HG03439 (cell line): Measurements from ENCODE around the gene SRRM4.

Experiments
- ATAC-seq: cut with Tn5 transposase; IDR thresholded peaks from one replicate; pipeline ENCODE4 v1.9.1; 2021; ENCODE audit warnings: mild to moderate bottlenecking, moderate library complexity; ENCODE audit not compliant: unreplicated experiment

SRRM4 gene

DNA sequence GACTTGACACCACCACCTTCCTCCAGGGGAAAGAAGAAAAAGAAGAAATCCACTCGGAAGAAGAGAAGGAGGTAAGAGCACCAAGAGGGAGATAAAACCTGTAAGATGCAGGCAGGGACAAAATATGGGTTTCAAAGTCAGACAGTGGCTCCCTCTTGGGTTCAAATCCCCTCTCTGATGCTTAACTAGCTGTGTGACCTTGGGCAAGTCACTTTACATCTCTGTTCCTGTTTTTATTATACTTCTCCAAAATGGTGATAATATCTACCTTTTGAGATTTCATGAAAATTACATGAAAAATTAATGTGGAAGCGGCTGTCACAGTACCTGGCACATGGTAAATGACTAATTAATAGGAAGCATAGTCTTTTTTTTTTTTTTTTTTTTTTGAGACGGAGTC, 133.0 kb downstream of the SRRM4 start:
- no peak for ATAC-seq

DNA sequence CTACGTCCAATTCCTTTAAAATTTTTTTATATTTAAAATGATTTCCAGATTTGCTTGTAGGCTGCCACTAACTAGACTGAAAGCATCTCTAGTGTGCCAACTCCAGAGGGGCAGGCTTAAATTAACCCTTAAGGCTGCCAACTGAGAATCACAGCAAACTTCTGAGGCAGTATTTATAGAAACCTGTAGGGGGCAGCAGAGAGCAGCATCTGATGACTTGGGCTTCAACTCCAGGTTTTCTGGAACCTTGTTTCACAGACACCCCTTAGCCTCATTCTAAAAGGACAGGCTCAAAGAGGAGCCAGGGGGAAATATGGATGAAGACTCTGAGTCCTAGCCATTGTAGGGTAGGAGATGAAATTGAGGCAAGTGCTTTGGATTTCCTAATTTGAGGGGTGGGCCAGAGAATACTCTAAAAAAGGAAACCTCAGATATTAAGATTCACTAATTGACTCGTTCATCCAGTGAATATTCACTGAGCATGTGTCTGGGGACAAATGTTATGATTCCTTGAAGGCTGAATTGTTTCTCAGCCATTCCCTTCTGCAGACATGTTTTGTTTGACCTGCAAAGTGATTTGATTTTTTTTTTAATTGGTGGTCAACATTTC, 134.1 kb downstream of the SRRM4 start:
- ATAC-seq = no peak

DNA sequence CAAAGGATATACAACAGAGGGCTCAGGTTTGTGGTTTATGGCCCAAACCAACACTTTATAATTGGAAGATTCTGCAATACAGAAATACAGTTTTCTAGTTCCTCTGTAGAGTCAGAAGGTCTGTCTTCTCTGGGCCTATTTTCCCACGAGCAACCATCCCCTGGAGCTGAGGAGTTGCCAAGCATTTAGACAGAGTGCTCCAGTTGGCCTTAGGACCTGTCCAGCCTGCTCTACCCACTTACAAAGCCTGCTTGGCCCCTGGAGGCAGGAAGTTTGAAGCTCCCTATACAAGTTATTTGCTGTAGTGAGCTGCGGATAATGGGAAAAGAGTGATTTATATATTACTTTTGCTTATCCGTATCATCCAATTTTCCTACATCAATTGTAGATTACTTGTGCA, 136.6 kb downstream of the SRRM4 start:
- no peak for ATAC-seq

DNA sequence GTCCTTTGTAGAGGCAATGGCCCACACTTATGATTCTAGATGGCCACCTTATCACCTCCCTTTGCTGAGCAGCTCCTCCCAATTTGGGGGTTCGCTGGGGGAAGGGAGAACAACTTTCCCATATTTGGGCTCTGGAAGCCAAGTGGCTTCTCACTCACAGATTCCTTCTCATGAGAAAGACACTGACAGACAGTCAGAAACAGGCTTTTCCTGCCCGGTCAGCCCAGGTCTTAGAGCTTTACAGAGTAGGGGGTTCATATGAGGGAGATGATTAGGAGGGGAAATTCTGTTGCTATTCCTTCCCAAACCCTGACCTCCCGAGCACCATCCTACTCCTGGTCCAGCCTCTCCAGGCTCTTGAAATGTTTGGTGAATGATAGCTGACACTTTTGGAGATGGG, 137.3 kb downstream of the SRRM4 start:
- no peak for ATAC-seq

DNA sequence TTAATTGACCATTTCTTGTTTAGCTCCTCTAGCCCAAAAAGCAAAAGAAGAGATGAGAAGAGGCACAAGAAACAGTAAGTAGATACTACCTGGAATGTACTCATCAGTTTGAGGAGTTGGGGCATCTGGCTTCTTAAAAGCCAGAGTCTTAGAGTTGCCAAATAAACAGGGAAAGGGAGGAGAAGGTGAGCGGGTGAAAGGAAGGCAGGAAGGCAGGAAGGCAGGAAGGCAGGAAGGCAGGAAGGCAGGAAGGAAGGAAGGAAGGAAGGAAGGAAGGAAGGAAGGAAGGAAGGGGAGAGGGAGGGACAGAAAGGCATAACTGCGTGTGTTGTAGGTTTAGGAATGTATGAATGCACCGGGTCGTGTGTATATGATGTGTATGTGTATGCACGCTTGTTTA, 140.7 kb downstream of the SRRM4 start:
- ATAC-seq = no peak

DNA sequence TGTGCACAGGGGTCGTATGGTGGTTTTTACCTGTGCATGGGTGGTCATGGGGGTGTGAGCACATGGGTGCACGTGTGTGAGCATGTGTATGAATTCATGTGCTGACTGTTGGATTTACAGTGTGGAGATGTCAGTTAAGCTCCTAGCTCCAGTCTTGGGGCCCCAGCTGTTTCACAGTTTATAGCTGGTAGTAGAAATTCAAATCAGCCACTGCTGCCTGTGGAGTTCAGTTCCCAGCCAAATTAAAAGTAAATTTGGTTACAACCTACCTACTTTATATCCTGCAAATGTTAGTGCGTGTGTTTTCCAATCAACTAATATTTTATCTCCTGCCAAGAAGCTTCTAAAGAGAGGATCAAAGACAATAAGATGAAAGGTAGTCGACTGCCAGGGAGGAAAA, 141.4 kb downstream of the SRRM4 start:
- no peak for ATAC-seq

DNA sequence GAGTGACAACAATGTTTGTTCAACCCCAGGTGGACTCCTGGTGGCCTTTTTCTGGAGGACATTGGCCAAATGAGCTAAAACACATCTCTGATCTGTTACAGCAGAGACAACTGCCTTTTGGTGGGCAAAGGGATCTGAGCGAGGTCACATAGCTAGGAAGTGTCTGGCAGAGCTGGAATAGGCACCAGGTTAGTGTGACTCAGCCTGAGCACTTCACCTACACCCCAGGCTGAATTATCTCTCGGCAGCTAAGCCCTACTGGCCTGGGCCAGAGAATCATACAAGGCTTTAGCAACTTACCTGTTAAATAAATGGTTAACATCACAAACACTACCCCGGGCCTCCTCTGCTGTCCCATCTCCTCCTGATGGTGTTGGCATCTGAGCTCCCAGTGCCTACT, 147.2 kb downstream of the SRRM4 start:
- no peak for ATAC-seq

DNA sequence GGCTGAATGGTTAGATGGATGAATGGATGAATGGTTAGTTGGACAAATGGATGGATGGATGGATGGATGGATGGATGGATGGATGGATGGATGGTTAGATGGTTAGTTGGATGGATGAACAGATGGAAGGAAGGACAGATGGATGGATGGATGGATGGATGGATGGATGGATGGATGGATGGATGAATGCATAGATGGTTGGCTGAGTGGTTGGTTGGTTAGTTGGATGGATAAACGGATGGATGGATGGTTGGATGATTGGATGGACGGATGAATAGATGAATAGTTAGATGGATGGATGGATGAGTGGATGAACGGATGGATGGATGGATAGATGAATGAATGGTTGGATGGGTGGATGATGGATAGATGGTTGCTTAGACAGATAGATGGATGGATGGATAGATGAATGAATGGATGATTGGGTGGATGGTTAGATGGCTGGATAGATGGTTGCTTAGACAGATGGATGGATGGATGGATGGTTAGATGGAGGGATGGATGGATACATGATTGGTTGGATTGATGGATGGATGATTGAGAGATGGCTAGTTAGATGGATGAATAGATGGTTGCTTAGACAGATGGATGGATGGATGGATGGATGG, 148.6 kb downstream of the SRRM4 start:
- ATAC-seq = no peak

DNA sequence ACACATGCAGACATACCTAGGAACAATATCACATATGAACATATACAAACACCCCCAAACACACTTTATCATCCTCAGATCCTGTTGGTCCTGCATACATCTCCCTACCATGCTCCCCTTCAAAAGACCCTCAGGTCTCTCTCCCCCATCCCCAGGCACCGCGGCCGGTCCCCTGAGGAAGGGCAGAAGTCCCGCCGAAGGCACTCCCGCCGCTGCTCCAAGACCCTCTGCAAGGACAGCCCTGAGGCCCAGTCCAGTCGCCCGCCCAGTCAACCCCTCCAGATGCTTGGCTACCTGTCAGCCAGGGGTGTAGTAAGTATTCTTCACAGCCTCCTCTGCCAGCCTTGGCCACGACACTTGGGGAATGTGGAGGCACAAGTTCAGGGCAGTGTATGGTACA, 149.2 kb downstream of the SRRM4 start:
- no peak for ATAC-seq

DNA sequence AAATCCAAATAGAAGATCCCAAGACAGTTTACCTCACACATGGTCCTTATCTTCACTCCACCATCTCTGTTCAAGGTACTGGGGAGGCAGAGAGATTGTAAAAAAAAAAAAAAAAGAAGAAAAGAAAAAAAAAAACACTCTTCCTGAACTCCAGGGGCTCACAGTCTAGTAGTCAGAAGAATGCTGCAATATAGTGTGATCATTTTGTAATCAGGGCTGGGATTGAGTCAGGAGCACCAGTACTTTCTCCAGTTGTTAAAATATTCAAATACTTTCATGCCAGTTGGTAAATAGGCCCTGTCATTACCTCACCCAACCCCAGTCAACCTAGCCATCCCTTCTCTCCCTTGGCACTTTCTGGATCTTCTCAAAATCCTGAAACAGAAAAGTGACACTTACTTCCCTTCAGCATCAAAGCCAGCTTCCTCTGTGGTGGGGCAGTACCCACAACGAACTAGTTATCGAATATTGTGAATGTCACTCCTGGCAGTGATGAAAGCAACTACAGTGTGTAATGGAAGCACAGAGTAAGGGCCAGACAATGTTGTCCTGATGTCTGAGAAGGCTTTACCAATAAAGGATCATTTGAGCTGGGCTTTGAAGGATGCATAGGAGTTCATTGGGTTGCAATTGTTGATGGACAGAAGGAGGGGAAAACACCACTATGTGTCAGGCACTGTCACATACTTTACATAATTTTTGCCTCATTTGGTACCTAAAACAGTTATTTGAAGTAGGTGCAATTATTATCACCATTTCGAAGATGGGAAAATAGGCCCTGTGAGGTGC, 153.1 kb downstream of the SRRM4 start:
- ATAC-seq = no peak

DNA sequence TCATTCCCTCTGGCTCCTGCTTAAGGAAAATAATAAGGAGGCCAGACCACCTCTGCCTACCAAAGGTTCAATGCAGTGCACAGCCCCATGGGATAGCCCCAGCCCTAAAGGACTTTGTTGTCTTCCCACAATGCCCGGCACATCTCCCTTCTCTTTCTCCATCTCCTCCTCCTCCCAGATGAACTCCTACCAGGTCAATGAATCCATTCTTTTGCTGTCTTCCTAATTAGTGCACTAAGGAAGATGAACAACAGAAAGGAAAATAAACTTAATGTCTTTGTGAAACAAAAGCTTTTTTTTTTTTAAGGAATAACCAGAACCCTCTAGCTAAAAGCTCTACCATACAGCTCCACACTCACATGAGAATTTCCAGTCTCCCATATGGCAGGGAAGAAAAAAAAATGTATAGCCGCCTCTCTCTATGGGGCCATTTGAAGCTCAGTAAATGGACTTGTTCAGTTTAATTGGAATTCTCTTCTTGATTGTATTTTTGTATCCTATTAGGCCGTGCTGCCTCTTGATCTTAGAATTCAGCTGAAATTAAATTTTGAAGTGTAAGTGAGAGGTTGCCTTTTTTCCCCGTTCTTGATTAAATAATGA, 155.6 kb downstream of the SRRM4 start:
- ATAC-seq = no peak

DNA sequence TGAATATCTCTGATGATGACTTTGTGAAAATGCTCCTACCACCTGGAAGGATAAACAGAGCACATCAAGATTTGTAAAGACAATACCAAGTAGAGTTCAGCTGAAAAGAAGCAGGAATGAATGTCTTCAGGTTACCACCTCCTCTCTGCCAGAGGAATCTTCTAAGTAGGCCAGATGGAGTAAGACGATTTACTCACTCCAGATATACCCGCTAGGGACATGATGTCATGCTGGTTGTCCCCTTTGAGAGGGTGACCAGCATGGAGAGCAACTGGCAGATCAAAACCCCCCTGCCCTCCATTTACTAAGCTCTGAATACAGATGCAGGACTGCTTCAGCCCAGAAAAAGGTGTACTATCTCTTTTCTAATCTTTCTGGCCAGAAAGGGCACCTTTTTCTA, 158.1 kb downstream of the SRRM4 start:
- no peak for ATAC-seq

DNA sequence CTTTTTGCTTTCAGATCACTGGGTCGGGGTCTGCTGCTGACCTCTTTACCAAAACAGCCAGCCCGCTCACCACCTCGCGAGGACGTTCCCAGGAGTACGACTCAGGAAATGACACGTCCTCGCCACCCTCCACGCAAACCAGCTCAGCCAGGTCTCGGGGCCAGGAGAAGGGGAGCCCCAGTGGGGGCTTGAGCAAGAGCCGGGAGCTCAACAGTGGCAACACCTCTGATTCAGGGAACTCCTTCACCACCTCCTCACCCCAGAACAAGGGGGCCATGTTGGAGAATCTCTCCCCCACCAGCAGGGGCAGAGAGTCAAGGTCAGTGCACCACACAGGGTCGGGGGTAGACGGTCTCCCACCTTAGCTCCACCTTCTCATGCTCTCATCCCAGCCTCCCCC, 164.0 kb downstream of the SRRM4 start:
- ATAC-seq = no peak

DNA sequence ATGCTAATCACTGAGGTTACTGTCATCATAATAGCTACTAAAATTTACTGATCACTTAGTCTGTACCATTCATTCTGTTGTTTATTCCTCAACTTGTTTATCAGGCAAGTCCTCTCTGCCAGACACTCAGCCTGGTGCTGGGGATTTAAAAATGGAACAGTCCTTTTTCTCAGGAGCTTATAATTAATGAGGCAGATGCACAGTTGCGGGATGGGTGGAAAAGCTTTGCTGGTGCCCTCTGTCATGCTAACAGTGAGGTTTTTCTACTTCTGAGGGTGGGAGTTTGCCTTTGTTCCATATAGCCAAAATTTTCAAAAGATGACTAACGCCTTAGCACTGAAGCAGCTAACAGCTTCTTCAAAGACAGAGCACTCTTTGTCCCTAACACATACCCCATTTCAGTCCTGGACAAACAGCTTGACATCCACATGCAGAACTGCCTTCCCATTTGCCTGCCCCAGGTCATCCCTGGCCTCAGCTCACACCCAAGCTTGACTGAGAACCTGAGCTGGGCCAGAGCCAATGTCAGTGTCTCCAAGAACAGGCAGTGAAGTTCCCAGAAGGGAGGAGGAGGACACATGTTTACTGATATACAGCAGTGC, 166.6 kb downstream of the SRRM4 start:
- ATAC-seq = no peak

DNA sequence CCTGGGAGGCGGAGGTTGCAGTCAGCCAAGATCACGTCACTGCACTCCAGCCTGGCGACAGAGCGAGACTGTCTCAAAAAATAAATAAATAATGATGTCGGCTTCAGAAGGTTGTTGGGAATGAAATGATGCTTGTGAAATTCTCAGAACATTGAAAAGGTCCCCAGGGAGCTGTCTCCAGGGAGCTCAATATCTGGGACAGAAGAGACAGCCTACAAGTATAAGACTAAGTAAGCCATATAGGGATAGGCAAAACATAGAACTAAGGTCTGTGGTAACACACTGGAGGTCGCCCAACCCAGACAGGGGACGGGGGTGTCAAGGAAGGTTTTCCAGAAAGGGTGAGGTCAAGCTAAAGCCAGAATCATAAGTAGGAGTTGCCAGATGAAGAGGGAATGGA, 167.9 kb downstream of the SRRM4 start:
- no peak for ATAC-seq

DNA sequence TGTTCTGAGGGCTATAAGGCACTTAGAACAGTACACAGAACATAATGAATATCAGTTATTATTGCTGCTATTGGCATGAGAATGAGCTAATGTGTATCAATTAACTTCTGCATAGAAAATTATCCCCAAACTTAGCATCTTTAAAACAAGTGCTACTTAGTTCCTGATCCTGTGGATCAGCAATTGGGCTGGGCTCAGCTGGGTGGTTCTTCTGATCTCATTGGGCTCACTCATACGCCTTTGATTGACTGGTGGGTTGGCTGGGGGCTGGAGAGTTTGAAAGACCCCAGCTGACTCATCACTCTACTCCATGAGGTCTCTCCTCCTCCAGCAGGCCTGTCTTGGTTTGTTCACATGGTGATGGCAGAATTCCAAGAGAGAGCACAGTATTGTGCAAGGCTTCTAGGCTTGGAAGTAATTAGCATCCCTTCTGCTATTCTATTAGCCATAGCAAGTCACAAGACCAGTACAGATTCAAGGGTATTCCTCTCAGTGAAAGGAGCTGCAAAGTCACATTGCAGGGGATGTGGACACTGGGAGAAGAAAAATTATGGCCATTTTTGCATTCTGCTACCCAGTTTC, 170.2 kb downstream of the SRRM4 start:
- no peak for ATAC-seq

DNA sequence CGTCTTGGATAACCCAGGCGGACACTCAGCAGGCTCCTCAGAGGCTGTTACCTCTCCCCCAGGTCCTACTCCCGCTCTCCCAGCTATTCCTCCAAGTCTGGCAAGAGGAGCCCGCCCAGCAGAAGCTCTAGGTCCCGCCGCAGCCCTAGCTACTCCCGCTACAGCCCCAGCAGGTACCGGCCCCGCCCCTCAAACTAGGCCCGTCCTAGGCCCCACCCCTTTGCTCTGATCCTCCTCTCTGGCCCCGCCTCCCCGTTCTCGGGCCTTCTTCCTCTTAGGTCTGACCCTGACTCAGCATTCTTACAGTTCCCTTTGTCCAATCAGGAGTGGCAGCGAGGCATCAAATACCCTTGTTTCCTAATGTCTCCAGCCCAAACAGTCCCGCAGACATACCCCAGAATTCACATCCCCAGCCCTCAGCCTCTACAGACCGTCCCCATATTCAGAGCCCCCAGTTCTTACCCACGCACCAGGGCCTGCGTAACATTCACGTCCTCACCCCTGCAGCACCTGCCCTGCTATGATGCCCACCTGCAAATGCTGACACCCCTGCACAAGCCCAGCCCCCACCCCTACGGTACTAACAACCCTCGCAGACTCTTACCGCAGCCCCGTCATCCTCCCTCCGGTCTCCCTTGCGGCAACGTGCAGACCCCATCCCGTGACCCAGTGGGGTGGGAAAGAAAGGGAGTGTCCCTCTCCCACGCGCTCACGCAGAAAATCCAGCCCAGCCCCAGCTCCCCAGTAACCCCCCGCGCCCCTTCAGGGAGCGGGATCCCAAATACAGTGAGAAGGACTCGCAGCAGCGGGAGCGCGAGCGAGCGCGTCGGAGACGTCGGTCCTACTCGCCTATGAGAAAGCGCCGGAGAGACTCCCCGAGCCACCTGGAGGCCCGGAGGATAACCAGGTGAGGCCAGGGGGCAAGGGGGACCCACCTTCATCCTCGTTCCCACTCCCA, 172.4 kb downstream of the SRRM4 start:
- no peak for ATAC-seq

DNA sequence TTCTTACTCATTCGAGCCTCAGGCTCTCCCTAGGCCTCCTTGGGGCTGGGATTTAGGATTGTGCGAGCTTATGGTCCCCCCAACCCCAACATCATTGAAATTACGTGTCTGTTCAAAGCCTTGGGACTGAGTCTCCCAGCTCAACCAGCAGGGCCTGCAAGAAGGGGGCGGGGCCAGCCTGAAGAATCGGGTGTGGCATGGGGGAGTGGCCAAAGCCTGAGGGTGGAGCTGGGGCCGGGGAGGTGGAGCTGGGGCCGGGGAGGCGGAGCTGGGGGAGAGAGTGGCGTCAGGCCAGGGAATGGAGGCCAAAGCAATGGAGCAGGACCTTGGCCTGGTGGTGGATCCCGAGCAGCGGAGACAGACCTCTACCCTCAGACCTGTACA, 173.1 kb downstream of the SRRM4 start:
- no peak for ATAC-seq

DNA sequence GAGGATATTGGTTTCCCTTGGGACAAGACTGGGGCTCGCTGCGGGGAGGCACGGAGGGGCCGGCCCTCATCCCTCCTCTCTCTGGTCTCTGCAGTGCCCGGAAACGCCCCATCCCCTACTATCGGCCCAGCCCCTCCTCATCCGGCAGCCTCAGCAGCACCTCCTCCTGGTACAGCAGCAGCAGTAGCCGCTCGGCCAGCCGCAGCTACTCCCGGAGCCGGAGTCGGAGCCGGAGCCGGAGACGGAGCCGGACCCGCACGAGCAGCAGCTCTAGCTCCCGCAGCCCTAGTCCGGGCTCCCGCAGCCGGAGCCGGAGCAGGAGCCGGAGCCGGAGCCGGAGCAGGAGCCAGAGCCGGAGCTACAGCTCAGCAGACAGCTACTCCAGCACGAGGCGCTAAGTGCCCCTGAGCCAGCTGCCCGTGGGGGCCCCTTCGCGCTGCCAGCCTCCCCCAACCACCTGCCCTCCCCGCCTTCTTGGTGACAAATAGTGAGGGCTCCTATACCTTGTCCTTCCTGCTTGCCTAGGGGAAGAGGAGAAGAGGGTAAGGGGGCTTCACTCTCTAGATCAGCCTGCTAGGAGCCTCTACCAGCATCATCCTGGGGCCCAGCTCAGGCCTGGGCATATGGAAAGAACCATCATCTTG, 175.2 kb downstream of the SRRM4 start:
- ATAC-seq = no peak

DNA sequence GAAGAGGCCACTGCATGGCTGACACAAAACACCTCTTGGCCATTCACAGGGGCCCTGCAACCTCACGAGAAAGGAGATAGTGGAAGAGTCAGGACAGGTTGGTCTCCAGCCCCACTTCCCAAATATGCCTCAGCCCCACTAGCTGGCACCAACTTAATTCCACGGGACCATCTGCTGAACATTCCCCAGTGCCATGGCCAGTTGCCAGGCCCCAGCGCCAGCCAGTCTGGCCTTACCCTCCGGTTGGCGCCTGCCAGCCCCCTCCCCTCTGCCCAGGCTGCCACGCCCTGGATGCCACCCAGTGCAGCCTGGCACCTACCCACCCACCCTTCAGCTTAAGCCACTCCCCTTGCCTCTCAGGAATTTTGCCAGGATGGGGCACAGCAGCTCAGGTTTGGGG, 176.2 kb downstream of the SRRM4 start:
- ATAC-seq = no peak
